ENCODE data around the gene WEE2.

- TF ChIP-seq SIN3A (IDR thresholded peaks at IDR 0.05; ENCODE audit: borderline replicate concordance, insufficient read depth, low read length): no peak
- no peak for TF ChIP-seq REST (IDR thresholded peaks at IDR 0.05; ENCODE audit: insufficient read depth in 1 of 2, low read depth in 2 of 2, low read length in 2 of 2)
- no peak for TF ChIP-seq POLR2AphosphoS5 (IDR thresholded peaks at IDR 0.05; ENCODE audit: low read depth, low read length)
- no peak for TF ChIP-seq TAF1 (IDR thresholded peaks at IDR 0.05; ENCODE audit: borderline replicate concordance, insufficient read depth, low read length)
- no peak for TF ChIP-seq FOXP2 (optimal IDR thresholded peaks at IDR 0.05; ENCODE audit: borderline replicate concordance, extremely low read depth, extremely low read length, insufficient read depth)
Measured at GRCh38 chr7:141739250-141739649, 31.1 kb downstream of the WEE2 start.

Measured in PFSK-1 (cell line).